ENCODE measurements around the gene GPRASP2.
"Not testable (repeated sequence)": the region's sequence is repeated elsewhere in the genome, so short reads cannot be mapped to it uniquely, and the experiment has no call there.

The GPRASP2 gene

DNA sequence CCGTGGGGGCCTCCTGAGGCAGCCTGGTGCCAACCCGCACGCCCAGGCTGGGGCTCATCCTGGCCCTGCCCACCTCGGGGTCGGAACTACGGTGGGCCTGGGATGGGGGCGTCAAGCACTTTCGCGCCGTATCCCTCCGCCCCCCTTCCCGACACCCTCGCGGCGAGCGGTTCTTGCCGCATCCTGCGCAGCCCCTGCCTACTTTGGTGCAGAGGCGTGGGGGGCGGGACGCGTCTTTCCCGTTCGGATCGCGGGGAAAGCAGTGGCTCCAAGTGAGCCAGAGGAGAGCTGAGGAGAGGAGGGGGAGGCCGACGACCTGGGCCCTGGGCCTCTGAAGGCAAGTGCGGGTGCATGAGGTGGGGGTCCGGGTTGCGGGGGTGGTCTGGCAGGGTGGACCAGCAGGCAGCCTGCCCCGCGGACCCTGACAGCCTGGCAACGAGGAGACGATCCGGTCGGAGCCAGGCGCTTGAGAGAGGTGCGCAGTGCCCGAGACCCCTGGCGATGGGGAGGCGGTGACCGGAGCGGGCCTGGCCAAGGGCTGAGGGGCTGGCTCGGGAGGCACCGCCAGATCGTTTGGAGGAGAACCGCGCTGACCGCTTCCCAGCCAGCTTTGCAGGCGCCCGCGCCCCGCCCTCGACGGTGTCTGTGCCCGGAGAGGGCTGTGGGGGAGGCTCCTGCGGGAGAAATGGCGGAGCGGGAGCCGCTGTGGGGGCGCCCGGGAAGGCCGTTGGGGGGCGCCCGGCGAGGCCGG lies at the start of gene GPRASP2:
Gene GPRASP2, plus strand, starts transcription at position 233 of the 751 bp plus-strand sequence. CDS start 2,422 bp downstream, outside the sequence.
- in situ Hi-C loops (cut with MboI; ENCODE audit: low sequenced_read_pairs), result no loop called here

DNA sequence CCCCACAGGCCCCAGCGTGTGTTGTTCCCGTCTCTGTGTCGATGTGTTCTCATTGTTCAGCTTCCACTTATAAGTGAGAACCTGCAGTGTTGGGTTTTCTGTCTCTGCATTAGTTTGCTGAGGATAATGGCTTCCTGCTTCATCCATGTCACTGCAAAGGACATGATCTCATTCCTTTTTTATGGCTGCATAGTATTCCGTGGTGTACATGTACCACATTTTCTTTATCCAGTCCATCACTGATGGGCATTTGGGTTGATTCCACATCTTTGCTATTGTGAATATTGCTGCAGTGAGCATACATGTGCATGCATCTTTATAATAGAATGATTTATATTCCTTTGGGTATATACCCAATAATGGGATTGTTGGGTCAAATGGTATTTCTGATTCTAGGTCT lies 48.4 kb upstream of the GPRASP2 start:
- in situ Hi-C loops (cut with MboI; ENCODE audit: low sequenced_read_pairs), result not testable (repeated sequence)

DNA sequence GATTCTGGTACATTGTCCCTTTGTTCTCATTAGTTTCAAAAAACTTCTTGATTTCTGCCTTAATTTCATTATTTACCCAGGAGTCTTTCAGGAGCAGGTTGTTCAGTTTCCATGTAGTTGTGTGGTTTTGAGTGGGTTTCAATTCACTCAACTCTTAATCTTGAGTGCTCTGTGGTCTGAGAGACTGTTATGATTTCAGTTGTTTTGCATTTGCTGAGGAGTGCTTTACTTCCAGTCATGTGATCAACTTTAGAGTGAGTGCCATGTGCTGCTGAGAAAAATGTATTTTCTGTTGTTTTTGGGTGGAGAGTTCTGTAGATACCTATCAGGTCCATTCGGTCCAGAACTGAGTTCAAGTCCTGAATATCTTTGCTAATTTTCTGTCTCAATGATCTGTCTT lies 45.2 kb upstream of the GPRASP2 start:
- in situ Hi-C loops (cut with MboI; ENCODE audit: low sequenced_read_pairs), result not testable (repeated sequence)

DNA sequence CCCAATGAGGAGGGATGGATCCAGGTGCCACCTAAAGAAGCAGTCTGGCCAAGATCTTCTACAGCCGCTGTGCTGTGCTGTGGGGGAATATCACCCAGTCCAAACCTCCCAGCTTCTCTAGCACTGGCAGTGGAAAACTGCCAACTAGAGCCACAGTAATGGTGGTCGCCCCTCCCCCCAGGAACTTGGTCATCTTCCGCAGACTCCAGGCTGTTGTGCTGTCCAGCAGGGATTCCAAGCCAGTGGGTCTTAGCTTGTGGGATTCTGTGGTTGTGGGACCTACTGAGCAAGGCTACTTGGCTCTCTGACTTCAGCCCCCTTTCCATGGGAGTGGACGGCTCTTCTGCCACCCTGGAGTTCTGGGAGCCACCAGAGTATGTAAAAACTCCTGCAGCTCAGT lies 42.7 kb upstream of the GPRASP2 start:
- in situ Hi-C loops (cut with MboI; ENCODE audit: low sequenced_read_pairs), result no loop called here

DNA sequence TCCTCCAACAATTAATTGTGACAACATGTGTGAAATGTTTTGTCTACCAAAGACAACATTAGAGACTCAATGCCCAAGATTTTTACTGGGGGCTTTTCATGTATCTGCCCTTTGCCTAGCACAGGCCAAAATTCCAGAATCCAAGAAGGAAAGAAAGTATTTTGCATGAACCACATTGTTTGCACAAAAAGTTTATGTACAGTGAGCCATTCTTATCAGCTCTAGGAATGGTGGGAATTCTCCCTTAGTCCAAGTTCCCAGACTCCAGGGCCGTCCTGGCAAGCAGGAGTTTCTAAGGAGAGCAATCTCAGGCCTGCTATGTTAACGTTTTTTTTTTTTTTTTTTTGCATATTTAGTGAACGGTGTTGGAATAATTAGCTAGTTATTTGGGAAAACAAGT lies 39.4 kb upstream of the GPRASP2 start:
- in situ Hi-C loops (cut with MboI; ENCODE audit: low sequenced_read_pairs), result no loop called here

DNA sequence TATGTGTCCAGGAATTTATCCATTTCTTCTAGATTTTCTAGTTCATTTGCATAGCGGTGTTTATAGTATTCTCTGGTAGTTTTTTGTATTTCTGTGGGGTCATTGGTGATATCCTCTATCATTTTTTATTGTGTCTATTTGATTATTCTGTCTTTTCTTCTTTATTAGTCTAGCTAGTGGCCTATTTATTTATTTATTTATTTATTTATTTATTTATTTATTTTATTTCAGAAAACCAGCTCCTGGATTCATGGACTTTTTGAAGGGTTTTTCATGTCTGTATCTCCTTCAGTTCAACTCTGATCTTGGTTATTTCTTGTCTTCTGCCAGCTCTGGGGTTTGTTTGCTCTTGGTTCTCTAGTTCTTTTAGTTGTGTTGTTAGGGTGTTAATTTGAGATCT lies 34.8 kb upstream of the GPRASP2 start:
- in situ Hi-C loops (cut with MboI; ENCODE audit: low sequenced_read_pairs), result not testable (repeated sequence)

DNA sequence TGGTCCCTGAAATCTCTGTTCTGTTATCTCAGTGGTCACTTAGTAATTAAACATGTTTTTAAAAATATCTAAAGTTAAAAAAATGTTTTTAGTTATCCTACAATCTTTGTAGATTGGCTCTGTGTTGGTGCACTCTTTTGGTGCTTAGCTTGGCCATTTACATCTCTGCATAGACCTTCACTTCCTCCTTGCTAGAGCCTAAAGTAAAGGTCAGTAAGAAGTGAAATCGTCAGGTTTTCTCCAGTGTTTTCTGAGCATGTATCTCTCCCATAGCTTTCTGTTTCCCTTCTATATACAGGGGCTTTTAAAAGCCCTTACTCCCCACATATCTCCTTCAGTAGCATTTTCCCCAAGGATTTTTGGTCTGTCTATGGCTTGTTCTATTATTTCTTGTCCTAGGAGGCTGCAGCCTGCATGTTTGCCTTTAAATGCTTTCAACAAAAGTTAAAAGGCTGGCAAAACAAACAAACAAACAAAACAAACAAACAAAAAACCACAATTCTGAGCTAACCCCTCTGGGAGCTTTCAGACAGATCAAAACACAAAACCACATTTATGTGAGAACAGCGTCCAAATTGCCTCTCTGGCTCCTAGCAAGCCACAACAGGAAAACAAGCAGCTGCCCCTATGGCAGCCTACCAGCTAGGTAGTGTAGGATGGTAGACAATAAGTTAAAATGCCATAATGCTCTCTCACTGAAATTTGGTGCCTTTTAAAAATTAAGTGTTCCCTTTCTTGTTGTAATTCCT lies 27.3 kb upstream of the GPRASP2 start:
- in situ Hi-C loops (cut with MboI; ENCODE audit: low sequenced_read_pairs), result no loop called here

DNA sequence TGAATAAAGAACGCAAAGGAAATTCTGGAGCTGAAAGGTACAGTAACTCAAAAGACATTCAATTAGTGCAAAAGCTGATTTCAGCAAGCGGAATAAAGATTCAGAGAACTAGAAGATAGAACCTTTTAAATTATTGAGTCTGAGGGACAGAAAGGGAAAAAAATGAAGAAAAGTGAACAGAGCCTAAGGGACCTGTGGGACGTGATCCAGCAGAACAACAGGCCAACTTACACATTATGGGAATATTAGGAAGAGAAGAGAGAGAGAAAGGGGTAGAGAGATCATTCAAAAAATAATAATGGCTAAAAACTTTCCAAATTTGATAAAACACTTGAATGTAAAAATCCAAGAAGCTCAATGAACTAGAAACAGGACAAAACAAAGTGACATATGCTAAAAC lies 17.5 kb upstream of the GPRASP2 start:
- in situ Hi-C loops (cut with MboI; ENCODE audit: low sequenced_read_pairs), result no loop called here

DNA sequence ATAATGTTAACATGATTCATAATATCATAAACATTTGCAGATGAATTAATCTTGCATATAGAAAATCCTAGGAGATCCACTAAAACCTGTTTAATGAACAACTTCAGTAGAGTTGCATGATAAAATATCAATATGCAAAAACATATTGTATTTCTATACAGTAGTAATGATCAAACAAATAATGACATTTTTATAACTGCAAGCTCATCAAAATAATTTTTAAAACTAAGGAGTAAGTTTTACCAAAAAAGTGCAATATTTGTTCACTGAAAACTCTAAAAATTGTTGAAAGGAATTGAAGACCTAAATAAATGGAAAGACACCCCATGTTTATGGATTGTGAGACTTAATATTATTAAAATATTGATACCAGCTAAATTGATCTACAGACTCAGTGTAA lies 15.9 kb upstream of the GPRASP2 start:
- in situ Hi-C loops (cut with MboI; ENCODE audit: low sequenced_read_pairs), result no loop called here

DNA sequence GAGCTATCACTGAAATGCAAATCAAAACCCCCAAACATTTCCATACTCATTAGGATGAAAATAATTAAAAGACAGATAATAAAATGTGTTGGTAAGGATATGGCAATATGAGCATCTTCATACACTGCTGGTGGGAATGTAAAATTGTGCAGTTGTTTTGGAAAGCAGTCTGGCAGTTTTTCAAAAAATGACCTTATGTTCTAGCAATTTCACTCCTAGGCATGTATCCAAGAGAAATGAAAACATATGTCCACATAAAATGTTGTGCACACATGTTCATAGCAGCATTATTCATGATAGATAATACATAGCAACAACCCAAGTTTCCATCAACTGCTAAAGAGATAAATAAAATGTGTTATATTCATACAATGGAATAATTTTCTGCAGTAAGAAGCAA lies 14.8 kb upstream of the GPRASP2 start:
- in situ Hi-C loops (cut with MboI; ENCODE audit: low sequenced_read_pairs), result no loop called here

DNA sequence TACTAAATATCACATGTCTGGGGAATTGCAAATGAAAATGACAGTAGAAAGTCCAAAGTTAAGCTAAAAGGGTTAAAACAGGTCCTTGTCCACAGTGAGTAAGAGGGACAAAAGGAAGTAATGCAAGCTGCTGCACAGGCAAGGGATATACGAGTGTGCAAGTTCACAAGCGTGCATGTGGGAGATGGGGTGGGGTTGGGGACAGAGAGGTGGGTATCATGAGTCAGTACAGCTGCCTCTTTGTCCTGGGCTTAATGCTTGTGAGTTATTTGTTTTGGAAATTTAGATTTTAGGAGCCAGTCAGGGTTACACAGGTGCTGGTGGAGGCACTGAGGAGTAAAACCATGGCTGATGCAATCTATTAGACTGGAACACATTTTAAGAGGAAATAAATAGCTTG lies 3.3 kb upstream of the GPRASP2 start:
- in situ Hi-C loops (cut with MboI; ENCODE audit: low sequenced_read_pairs), result no loop called here

DNA sequence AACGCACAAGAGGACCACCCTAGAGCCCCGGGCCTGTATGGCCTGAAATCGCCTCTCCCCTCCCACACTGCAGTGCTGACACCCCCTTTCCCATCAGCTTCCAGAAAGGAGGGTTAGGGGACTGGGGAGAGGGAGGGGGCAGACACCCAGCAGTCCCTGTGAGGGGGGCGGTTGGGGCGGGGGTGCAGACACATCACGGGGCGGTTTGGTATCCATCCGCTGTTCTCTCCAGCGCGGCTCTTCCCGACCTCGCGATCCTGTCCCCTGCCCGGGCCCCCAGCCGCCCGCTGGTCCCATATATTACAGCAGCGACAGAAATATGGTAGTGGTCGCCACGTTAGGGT lies 404 bp upstream of the GPRASP2 start:
- in situ Hi-C loops (cut with MboI; ENCODE audit: low sequenced_read_pairs), result no loop called here

DNA sequence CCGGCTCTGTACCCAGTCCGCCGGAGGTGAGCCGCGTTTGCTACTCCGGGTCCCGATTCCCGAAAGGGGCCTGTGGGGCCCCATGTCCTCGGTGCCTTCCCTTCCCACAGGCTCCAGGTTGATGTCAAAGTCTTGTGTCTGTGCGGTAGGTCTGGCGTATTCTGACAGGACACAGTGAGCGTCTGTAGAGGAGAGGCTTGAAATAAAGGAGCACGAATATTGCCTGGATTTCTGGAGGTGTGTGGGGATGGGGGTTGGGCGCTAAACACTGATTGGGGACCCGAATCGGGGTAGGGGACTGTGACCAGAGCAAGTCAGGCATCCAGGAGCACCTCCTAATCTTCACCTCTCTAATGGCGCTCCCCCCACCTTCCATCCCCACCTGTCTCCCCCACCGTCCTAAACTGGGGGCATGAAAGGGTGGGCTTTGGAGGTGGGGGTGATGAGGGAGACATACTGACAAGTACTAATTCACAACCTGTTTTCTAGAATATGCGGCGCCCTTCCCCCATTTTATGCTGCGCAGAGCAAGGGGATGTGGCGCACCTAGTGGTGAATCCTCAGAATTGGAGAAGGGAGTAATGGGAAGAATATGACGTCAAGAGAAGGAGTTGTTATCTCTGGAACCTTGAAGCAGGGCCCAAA lies 855 bp downstream of the GPRASP2 start:
- in situ Hi-C loops (cut with MboI; ENCODE audit: low sequenced_read_pairs), result no loop called here

DNA sequence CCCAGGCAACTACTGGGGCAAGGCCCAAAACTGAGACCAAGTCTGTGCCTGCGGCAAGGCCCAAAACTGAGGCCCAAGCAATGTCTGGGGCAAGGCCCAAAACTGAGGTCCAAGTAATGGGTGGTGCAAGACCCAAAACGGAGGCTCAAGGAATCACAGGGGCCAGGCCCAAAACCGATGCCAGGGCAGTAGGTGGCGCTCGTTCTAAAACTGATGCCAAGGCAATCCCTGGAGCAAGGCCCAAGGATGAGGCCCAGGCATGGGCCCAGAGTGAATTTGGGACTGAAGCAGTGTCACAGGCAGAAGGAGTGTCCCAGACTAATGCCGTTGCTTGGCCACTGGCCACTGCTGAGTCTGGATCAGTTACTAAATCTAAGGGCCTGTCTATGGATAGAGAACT lies 2.7 kb downstream of the GPRASP2 start:
- in situ Hi-C loops (cut with MboI; ENCODE audit: low sequenced_read_pairs), result no loop called here

DNA sequence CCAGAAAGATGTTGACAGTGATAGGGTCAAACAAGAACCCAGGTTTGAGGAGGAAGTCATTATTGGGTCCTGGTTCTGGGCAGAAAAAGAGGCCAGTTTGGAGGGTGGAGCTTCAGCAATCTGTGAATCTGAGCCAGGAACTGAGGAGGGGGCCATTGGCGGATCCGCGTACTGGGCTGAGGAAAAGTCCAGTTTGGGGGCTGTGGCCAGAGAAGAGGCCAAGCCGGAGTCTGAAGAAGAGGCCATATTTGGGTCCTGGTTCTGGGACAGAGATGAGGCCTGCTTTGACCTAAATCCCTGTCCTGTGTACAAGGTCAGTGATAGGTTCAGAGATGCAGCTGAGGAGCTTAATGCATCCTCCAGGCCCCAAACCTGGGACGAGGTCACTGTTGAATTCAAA lies 3.7 kb downstream of the GPRASP2 start:
- in situ Hi-C loops (cut with MboI; ENCODE audit: low sequenced_read_pairs), result no loop called here

DNA sequence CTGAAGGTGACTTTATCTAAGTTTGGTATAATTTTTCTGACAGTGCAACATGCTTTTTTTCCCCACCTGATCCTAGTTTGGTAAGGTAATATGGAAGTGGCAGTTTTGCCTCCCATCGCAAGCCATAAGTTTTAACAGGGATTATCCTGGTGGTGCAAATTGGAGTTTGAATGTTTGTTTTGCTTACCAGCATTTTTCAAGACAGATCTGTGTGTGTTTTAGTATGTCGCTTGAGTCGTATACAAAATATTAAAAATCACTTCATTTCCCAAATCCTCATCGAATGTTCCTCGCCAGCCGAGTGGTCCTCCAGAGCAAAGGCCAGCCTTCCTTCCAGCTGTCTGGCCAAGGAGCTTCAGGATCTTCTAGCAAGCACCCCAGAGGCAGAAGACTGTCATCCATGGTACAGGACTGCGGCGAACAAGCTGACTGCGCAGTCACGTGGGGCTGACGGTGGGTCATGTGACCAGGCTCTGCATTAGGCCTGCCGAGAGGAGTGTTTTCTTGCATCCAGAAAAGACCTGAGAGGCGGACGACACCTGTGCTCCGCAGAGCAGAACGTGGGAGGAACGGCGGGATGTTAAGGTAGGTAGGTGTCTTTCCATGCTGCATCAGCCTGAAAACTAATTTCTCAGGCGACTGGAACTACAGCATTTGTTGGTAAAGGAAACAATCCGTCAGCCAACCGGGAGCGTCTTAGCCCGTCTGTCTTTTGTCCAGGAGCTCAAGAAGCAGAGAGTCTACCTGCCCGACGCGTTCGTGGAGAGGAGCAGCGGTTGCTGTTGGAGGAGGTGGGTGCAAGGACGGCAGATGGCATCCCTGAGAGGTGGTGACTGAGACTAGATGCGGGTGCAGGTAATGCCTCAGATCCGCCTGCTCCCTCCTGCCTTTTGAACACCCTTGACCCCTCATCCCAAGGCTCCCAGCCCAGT lies 8.3 kb downstream of the GPRASP2 start, which contains the start of gene GPRASP3:
Gene GPRASP3, plus strand, starts transcription at position 507 of the 932 bp plus-strand sequence. CDS start 28,253 bp downstream, outside the sequence.
- in situ Hi-C loops (cut with MboI; ENCODE audit: low sequenced_read_pairs), result no loop called here

DNA sequence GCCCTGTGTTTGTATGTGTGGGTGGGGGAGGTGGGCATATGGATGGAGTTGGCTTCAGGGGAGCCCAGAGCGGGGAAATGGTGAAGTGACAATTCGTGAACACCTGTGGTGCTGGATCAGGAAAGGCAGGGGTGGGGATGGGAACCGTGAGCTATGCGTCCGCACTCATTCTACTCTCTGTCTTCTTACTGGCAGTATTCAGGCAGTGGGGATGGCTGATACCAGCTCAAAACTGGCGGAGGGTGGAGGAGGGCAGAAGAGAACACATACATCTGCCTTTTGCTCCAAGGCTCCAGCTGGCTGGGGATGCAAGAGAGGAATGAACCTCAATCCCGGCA lies 8.9 kb downstream of the GPRASP2 start:
- in situ Hi-C loops (cut with MboI; ENCODE audit: low sequenced_read_pairs), result not testable (repeated sequence)

DNA sequence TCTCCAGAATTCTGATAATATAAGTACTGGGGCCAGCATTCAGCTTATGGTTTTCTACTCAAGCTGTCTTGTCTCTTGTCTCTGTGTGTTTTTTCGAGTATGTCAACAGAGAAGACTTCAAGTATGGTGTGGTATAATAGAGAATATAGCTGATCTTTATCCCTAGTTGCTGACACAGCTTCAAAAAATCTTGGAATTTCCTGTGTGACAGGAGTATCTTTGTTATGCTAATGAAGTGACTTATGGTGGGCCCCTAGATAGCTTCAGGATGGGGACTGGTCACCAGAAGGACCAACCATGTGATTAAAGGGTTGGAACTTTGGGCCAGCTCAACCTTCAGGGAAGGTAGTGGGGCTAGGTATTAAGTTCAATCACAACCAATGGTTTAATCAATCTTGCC lies 11.2 kb downstream of the GPRASP2 start:
- in situ Hi-C loops (cut with MboI; ENCODE audit: low sequenced_read_pairs), result no loop called here

DNA sequence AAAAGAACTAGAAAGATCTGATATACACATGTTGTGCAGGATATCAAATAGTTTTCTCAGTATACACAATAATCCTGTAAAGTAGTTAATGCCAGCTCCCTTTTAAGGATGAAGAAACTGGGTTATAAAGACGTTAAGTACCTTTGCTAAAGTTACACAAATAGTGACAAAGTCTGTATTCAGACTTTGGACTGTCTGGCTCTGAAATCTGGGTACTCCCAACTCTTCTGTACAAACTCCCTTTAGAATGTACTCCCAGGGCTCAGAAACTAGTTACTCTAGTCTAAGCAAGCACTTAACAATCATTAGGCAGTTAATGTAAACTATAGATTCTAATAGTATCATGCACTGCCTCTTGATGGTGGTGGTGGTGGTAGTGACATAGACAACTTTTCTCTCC lies 15.5 kb downstream of the GPRASP2 start:
- in situ Hi-C loops (cut with MboI; ENCODE audit: low sequenced_read_pairs), result no loop called here

DNA sequence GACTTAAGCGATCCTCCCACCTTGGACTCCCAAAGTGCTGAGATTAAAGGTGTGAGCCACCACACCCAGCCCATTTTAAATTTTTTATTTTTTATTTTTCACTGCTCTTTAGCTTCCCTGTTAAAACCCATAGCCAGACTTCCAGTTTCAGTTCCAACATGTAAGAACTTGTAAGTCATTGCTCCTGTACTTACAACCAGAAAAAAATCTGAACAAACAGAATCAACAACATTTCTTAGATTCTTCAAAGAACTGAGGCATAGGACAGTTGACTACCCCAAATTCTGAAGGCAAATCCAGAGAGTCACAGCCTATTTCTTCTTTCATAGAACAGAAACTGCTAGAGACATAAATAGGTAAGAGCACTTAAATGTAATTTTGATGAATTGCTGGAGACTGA lies 16.4 kb downstream of the GPRASP2 start:
- in situ Hi-C loops (cut with MboI; ENCODE audit: low sequenced_read_pairs), result no loop called here

DNA sequence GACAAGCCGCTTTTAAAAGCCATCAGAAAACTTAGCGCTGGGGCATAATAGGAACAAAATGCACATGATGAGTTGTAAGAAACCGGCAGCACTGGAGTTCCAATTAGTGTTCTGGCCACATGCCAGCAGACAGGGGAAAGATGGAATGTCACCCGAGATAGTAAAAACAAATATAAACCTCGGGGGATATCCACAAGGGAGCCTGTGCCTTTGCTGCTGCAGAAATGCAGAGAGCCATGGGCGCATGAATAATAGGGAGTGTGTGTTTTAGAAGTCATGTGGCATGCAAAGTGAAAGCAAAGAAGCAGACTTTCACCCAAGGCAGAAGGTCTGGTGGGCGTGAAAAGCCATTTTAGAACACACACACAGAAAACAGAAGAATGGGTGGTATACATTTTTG lies 27.4 kb downstream of the GPRASP2 start:
- in situ Hi-C loops (cut with MboI; ENCODE audit: low sequenced_read_pairs), result no loop called here

Measured in HL-60/S4 treated with retinoic acid at 250 ng/mL for 4 days and 3 days (cell line).